Peyer's patch (tissue), 4 donors: ENCODE results near the gene SPNS3.

Source experiments
- POLR2A ChIP-seq, 2 donors: fragments of 450-650 bp; IDR thresholded peaks; one replicate each; pipeline ENCODE4 v1.5.1; 2017; ENCODE audit warnings: antibody characterized with exemption in 2 of 2, mild to moderate bottlenecking in 2 of 2, moderate library complexity in 2 of 2
- TF ChIP-seq, protein P1 (sequence below), 6 experiments: fragments of 450-650 bp in 4 of 6; fragments of 200-600 bp in 2 of 6; sonication (generic) in 1 of 6; IDR thresholded peaks; one replicate each; pipeline ENCODE4 v1.5.1; 2017 to 2019; ENCODE audit warnings: antibody characterized with exemption in 6 of 6, mild to moderate bottlenecking in 3 of 6, moderate library complexity in 1 of 6

DNA sequence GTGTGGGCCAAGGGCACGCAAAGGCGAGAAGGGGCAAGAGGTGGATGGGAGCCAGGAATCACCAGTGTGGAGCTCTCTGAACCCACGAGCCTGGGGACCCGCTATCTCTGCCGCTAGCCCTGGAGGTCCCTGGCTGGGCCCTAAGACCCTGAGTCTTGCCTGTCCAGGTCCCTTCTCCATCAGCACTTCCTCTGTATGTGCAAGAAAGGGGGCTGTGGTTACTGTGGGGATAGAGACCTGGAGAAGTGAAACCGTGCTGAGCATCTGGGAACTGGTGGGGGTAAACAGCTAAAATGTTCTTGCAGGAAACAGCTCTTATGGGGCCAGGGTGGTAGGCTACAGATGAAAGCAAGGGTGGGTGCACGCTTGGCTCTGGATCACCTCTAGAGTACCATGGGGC, 3.1 kb downstream of the SPNS3 start:
- no peak for TF ChIP-seq POLR2A (IDR thresholded peaks at IDR 0.05)
- TF ChIP-seq, protein P1, sequence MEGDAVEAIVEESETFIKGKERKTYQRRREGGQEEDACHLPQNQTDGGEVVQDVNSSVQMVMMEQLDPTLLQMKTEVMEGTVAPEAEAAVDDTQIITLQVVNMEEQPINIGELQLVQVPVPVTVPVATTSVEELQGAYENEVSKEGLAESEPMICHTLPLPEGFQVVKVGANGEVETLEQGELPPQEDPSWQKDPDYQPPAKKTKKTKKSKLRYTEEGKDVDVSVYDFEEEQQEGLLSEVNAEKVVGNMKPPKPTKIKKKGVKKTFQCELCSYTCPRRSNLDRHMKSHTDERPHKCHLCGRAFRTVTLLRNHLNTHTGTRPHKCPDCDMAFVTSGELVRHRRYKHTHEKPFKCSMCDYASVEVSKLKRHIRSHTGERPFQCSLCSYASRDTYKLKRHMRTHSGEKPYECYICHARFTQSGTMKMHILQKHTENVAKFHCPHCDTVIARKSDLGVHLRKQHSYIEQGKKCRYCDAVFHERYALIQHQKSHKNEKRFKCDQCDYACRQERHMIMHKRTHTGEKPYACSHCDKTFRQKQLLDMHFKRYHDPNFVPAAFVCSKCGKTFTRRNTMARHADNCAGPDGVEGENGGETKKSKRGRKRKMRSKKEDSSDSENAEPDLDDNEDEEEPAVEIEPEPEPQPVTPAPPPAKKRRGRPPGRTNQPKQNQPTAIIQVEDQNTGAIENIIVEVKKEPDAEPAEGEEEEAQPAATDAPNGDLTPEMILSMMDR (IDR thresholded peaks at IDR 0.05): no peak
